Mesodermal cell (in vitro differentiated cells): Measurements from ENCODE around the gene ZAP70.

Experiments used
- H3K27ac ChIP-seq: 2 replicates; pipeline ENCODE4 v1.7.0; 2013; ENCODE audit warnings: mild to moderate bottlenecking, low read depth, low read length, moderate library complexity; ENCODE audit not compliant: severe bottlenecking
- H3K36me3 ChIP-seq: 2 replicates; pipeline ENCODE4 v1.7.1; 2013; ENCODE audit warnings: mild to moderate bottlenecking, low read length, moderate library complexity; ENCODE audit not compliant: control insufficient read depth, insufficient read depth
- H3K4me1 ChIP-seq: one replicate; pipeline ENCODE4 v1.7.1; 2013; ENCODE audit warnings: mild to moderate bottlenecking, low read length; ENCODE audit not compliant: insufficient read depth, control insufficient read depth, poor library complexity, severe bottlenecking
- H3K4me3 ChIP-seq: 2 replicates; pipeline ENCODE4 v1.7.0; 2013; ENCODE audit warnings: low read length, control low read depth, mild to moderate bottlenecking; ENCODE audit not compliant: insufficient read depth, poor library complexity, severe bottlenecking; ENCODE audit errors: extremely low read depth
- H3K9me3 ChIP-seq: 2 replicates; pipeline ENCODE4 v1.7.1; 2013; ENCODE audit warnings: mild to moderate bottlenecking, low read length, moderate library complexity; ENCODE audit not compliant: control insufficient read depth
- WGBS, 2 experiments: methylation state at CpG; one replicate each; pipeline ENCODE4 v1.1.5; 2013; ENCODE audit warnings: missing lambda C conversion rate in 2 of 2; ENCODE audit not compliant: insufficient coverage in 2 of 2; 5-methylcytosine and 5-hydroxymethylcytosine counted together

The ZAP70 gene

GRCh38 chr2:97769711-97770110, 56.3 kb downstream of the ZAP70 start:
- H3K36me3 ChIP-seq = peaks cover 61% of the 10 kb centered on the region
- no peak overlapping the region for H3K4me3 ChIP-seq
- no peaks in the 10 kb centered on the region for H3K9me3 ChIP-seq
- H3K27ac ChIP-seq = no peak overlapping the region
- 83% methylated on average over 2 of the region's 3 CpGs; no CpG with 5 or more reads in 1 of the 2 experiments for WGBS, 2 experiments
- no peaks in the 10 kb centered on the region for H3K4me1 ChIP-seq

- WGBS, 2 experiments = 50 to 83% methylated on average over 1 to 2 of the region's 4 CpGs
- Histone ChIP-seq H3K4me1 (no peaks in the 10 kb centered on the region), H3K4me3 (no peak overlapping the region), H3K36me3 (peaks cover 60% of the 10 kb centered on the region), H3K9me3 (no peaks in the 10 kb centered on the region), H3K27ac (no peak overlapping the region)
These were observed 57.1 kb downstream of the ZAP70 start for GRCh38 chr2:97770445-97770844.

- Histone ChIP-seq H3K9me3 (no peaks in the 10 kb centered on the region), H3K36me3 (peaks cover 49% of the 10 kb centered on the region), H3K4me3 (no peak overlapping the region), H3K4me1 (no peaks in the 10 kb centered on the region), H3K27ac (no peak overlapping the region)
- WGBS, 2 experiments = 48 to 57% methylated on average over 4 to 7 of the region's 7 CpGs
These were observed 61.0 kb downstream of the ZAP70 start for GRCh38 chr2:97774425-97774824.

GRCh38 chr2:97775074-97775473, 61.7 kb downstream of the ZAP70 start:
- Histone ChIP-seq H3K9me3 (no peaks in the 10 kb centered on the region), H3K4me3 (no peak overlapping the region), H3K27ac (no peak overlapping the region), H3K4me1 (no peaks in the 10 kb centered on the region), H3K36me3 (peaks cover 49% of the 10 kb centered on the region)
- WGBS, 2 experiments = 98% methylated on average over 8 to 11 of the region's 11 CpGs

GRCh38 chr2:97779141-97779540, 65.8 kb downstream of the ZAP70 start:
- H3K9me3 ChIP-seq = no peaks in the 10 kb centered on the region
- 83 to 97% methylated on average over 4 of the region's 4 CpGs for WGBS, 2 experiments

GRCh38 chr2:97781981-97782380, 68.6 kb downstream of the ZAP70 start:
- H3K4me3 ChIP-seq = no peak overlapping the region
- peaks cover 30% of the 10 kb centered on the region for H3K36me3 ChIP-seq
- no peaks in the 10 kb centered on the region for H3K9me3 ChIP-seq
- no peak overlapping the region for H3K27ac ChIP-seq
- 100% methylated on average over 2 to 4 of the region's 4 CpGs for WGBS, 2 experiments
- H3K4me1 ChIP-seq = no peaks in the 10 kb centered on the region

More at GRCh38 chr2:97779141-97779540, 65.8 kb downstream of the ZAP70 start:
- no peak overlapping the region for H3K4me3 ChIP-seq
- peaks cover 37% of the 10 kb centered on the region for H3K36me3 ChIP-seq
- no peaks in the 10 kb centered on the region for H3K4me1 ChIP-seq
- no peak overlapping the region for H3K27ac ChIP-seq

- H3K4me1 ChIP-seq = no peaks in the 10 kb centered on the region
- H3K4me3 ChIP-seq = no peak overlapping the region
- H3K27ac ChIP-seq = no peak overlapping the region
- H3K9me3 ChIP-seq = no peaks in the 10 kb centered on the region
- H3K36me3 ChIP-seq = peaks cover 34% of the 10 kb centered on the region
These were observed 71.6 kb downstream of the ZAP70 start for GRCh38 chr2:97784953-97785352.

- Histone ChIP-seq H3K36me3 (peaks cover 35% of the 10 kb centered on the region), H3K4me1 (no peaks in the 10 kb centered on the region), H3K4me3 (no peak overlapping the region), H3K27ac (no peak overlapping the region), H3K9me3 (no peaks in the 10 kb centered on the region)
- 80% methylated on average over 1 of the region's 2 CpGs; no CpG with 5 or more reads in 1 of the 2 experiments for WGBS, 2 experiments
These were observed 72.4 kb downstream of the ZAP70 start for GRCh38 chr2:97785818-97786217.

GRCh38 chr2:97788986-97789644, 75.7 kb downstream of the ZAP70 start:
- H3K4me1 ChIP-seq = no peaks in the 10 kb centered on the region
- WGBS, 2 experiments = 97% methylated on average over 7 of the region's 7 CpGs
- H3K27ac ChIP-seq = no peak overlapping the region
- H3K4me3 ChIP-seq = no peak overlapping the region
- H3K36me3 ChIP-seq = peaks cover 57% of the 10 kb centered on the region
- H3K9me3 ChIP-seq = no peaks in the 10 kb centered on the region
